ENCODE measurements around the gene CYSLTR2.

GRCh38 chr13:48707405-48707804 is 53.7 kb downstream of the CYSLTR2 start:
- no peak for TF ChIP-seq CTCF (IDR thresholded peaks at IDR 0.05)
- no peak for TF ChIP-seq POLR2A (IDR thresholded peaks at IDR 0.05)
